HEK293T (cell line): Measurements from ENCODE around the gene FGFBP1.

Experiments used
- FOXA1 ChIP-seq: fragments of 450-650 bp; IDR thresholded peaks from 2 replicates; pipeline ENCODE4 v1.6.1; 2016; ENCODE audit warnings: mild to moderate bottlenecking
- FOXK2 ChIP-seq: fragments of 450-650 bp; IDR thresholded peaks from 2 replicates; pipeline ENCODE4 v1.6.1; 2016; ENCODE audit warnings: mild to moderate bottlenecking
- SP1 ChIP-seq: fragments of 450-650 bp; IDR thresholded peaks from 2 replicates; pipeline ENCODE4 v1.6.1; 2017
- TARDBP ChIP-seq: fragments of 450-650 bp; IDR thresholded peaks from 2 replicates; pipeline ENCODE4 v1.6.1; 2016

GRCh38 chr4:15931451-15932210 lies 6.9 kb downstream of the FGFBP1 start:
- TF ChIP-seq FOXA1 (no peak), FOXK2 (no peak), SP1 (no peak), TARDBP (no peak)
